ENCODE measurements around the gene CFAP221. TPM values are rescaled to one million over a fixed set of nuclear protein-coding genes. Genes with fewer than 3 reads are reported as not detected.

The CFAP221 gene
- polyA plus RNA-seq, 2 of the 4 experiments (the other 2 are of a cell fraction): 0.17 to 0.30 TPM

GRCh38 chr2:119527999-119528398 is 16.2 kb upstream of the CFAP221 start:
- no peak for DNase-seq (ENCODE audit: low read depth in 1 of 2, low spot score in 1 of 2)
- CTCF ChIA-PET: interaction anchor here (0.6 kb wide), 1 partner anchor 20 kb away, joined by 4 read pairs; no protein-coding TSS in a partner anchor
- FAIRE-seq: no peak
- no peaks in the 10 kb centered on the region for H3K9me3 ChIP-seq
- H3K27ac ChIP-seq: no peak overlapping the region
- H3K4me1 ChIP-seq: no peaks in the 10 kb centered on the region
- no peak overlapping the region for H3K4me3 ChIP-seq
- WGBS (ENCODE audit: missing lambda C conversion rate): 79% methylated on average over 2 of the region's 2 CpGs
- H3K4me2 ChIP-seq: no peak overlapping the region
- no peak for ATAC-seq
- TF ChIP-seq CEBPB (IDR thresholded peaks at IDR 0.05): peak in 1 of 2 experiments; percentile 27; a peak in 1 of 4 replicates
- no peak for TF ChIP-seq RNF2 (IDR thresholded peaks at IDR 0.05; ENCODE audit: borderline replicate concordance, low read depth)
- POLR2A ChIA-PET: no interaction called here

DNA sequence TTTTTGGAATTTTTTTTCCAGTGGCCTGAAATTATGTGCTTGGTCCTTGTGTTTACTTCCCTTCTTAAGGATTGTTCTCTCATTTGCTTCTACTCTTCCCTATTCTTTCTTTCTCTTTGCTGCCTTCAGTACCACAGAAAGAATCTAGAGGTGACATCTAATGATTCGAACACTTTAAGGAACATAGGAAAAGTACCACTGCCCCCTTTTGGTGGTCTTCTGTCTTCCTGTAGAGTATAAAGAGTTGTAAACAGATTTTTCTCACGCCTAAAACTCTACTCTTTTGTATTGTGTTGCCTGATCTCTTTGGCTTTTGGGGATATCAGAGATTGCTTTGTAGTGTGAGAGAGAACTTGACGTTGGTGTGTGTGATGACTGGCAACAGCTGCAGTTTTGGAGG is 13.0 kb upstream of the CFAP221 start:
- 23% methylated on average over 3 of the region's 3 CpGs for WGBS (ENCODE audit: missing lambda C conversion rate)
- CTCF ChIA-PET: interaction anchor here (0.8 to 2.7 kb wide), 2 partner anchors 9 to 11 kb away, joined by 3 to 11 read pairs; no protein-coding TSS in a partner anchor
- Histone ChIP-seq H3K4me2 (no peak overlapping the region), H3K4me3 (no peak overlapping the region), H3K27ac (no peak overlapping the region), H3K9me3 (no peaks in the 10 kb centered on the region), H3K4me1 (no peaks in the 10 kb centered on the region)
- peak; percentile 31; the same call in 1 of the 3 replicates for TF ChIP-seq SMC3 (IDR thresholded peaks at IDR 0.05)
- TF ChIP-seq MAFK (IDR thresholded peaks at IDR 0.05; ENCODE audit: partially characterized antibody): no peak
- TF ChIP-seq NR3C1 (IDR thresholded peaks at IDR 0.05): no peak
- TF ChIP-seq POLR2AphosphoS2 (conservative IDR thresholded peaks at IDR 0.05; ENCODE audit: low read length): no peak
- TF ChIP-seq CTCF (IDR thresholded peaks at IDR 0.05): peak; percentile 26; the same call in 2 of the 3 replicates
- peak; percentile 36 to 47; a peak in 3 of 5 replicates for TF ChIP-seq RAD21 (conservative IDR thresholded peaks at IDR 0.05 in 1 of 2, IDR thresholded peaks at IDR 0.05 in 1 of 2)
- POLR2A ChIA-PET: no interaction called here
- DNase-seq (ENCODE audit: low read depth in 1 of 2, low spot score in 1 of 2): peak in 1 of 2 experiments; percentile 46
- ATAC-seq: peak; percentile 66 to 76
- no peak for FAIRE-seq

DNA sequence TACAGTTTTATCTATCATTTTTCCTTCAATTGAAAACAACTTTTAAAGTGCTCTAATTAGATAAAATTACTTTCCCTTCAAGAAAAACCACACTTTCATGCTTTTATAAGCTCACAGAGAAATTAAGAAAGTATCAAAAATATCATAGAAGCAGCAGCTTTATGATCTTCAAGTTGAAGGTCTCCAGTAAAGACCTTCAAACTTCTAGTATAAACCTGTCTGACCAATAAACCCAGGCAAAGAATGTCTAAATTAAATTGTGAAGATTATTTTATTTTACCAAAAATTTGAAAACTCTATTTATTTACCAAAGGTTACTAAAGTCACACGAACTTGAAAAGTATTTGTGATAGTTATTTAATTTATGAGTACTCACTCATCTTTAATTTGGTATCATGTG is 10.7 kb upstream of the CFAP221 start:
- WGBS (ENCODE audit: missing lambda C conversion rate): 19% methylated on average over 1 of the region's 1 CpG
- no peak for FAIRE-seq
- no peak for ATAC-seq
- DNase-seq (ENCODE audit: low read depth in 1 of 2, low spot score in 1 of 2): no peak
- no peak for TF ChIP-seq POLR2A (IDR thresholded peaks at IDR 0.05; ENCODE audit: low read length)
- TF ChIP-seq EP300 (IDR thresholded peaks at IDR 0.05): no peak
- TF ChIP-seq, protein P1, sequence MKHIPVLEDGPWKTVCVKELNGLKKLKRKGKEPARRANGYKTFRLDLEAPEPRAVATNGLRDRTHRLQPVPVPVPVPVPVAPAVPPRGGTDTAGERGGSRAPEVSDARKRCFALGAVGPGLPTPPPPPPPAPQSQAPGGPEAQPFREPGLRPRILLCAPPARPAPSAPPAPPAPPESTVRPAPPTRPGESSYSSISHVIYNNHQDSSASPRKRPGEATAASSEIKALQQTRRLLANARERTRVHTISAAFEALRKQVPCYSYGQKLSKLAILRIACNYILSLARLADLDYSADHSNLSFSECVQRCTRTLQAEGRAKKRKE (CRISPR knock-in tag; IDR thresholded peaks at IDR 0.05; ENCODE audit: low read depth): no peak
- TF ChIP-seq RNF2 (IDR thresholded peaks at IDR 0.05; ENCODE audit: borderline replicate concordance, low read depth): no peak
- no peak for TF ChIP-seq MAZ (IDR thresholded peaks at IDR 0.05; ENCODE audit: borderline replicate concordance, low read depth, low read length)
- no peak for TF ChIP-seq PHF8 (IDR thresholded peaks at IDR 0.05; ENCODE audit: borderline replicate concordance, low read depth)
- TF ChIP-seq ESRRA (IDR thresholded peaks at IDR 0.05; ENCODE audit: borderline replicate concordance, low read length): no peak
- TF ChIP-seq, protein P2, sequence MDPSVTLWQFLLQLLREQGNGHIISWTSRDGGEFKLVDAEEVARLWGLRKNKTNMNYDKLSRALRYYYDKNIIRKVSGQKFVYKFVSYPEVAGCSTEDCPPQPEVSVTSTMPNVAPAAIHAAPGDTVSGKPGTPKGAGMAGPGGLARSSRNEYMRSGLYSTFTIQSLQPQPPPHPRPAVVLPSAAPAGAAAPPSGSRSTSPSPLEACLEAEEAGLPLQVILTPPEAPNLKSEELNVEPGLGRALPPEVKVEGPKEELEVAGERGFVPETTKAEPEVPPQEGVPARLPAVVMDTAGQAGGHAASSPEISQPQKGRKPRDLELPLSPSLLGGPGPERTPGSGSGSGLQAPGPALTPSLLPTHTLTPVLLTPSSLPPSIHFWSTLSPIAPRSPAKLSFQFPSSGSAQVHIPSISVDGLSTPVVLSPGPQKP (IDR thresholded peaks at IDR 0.05; ENCODE audit: low read depth, low read length): no peak
- TF ChIP-seq GATA3 (IDR thresholded peaks at IDR 0.05; ENCODE audit: borderline replicate concordance): no peak
- Histone ChIP-seq H3K4me2 (no peak overlapping the region), H3K27ac (no peak overlapping the region), H3K4me1 (no peaks in the 10 kb centered on the region), H3K4me3 (no peak overlapping the region), H3K9me3 (no peaks in the 10 kb centered on the region)
- ChIA-PET POLR2A (no interaction called here), CTCF (no interaction called here)

GRCh38 chr2:119536211-119536610 is 8.0 kb upstream of the CFAP221 start:
- Histone ChIP-seq H3K9me3 (no peaks in the 10 kb centered on the region), H3K27ac (no peak overlapping the region), H3K4me2 (no peak overlapping the region), H3K4me3 (no peak overlapping the region), H3K4me1 (no peaks in the 10 kb centered on the region)
- ChIA-PET CTCF (no interaction called here), POLR2A (no interaction called here)
- no peak for FAIRE-seq
- no peak for ATAC-seq
- WGBS (ENCODE audit: missing lambda C conversion rate): 40% methylated on average over 6 of the region's 6 CpGs
- no peak for DNase-seq (ENCODE audit: low read depth in 1 of 2, low spot score in 1 of 2)
- TF ChIP-seq BHLHE40 (IDR thresholded peaks at IDR 0.05; ENCODE audit: low read depth, low read length) (no peak), ZSCAN20 (CRISPR knock-in tag; IDR thresholded peaks at IDR 0.05) (no peak), JUN (IDR thresholded peaks at IDR 0.05) (no peak), NPAS2 (CRISPR knock-in tag; IDR thresholded peaks at IDR 0.05; ENCODE audit: borderline replicate concordance) (no peak), POLR2A (IDR thresholded peaks at IDR 0.05; ENCODE audit: low read length) (no peak), HOXA7 (CRISPR knock-in tag; IDR thresholded peaks at IDR 0.05) (no peak), CHD2 (IDR thresholded peaks at IDR 0.05; ENCODE audit: low read length, partially characterized antibody) (no peak), HMGXB4 (CRISPR knock-in tag; IDR thresholded peaks at IDR 0.05; ENCODE audit: borderline replicate concordance) (no peak), TP53 (CRISPR knock-in tag; IDR thresholded peaks at IDR 0.05) (no peak), ESRRA (IDR thresholded peaks at IDR 0.05; ENCODE audit: borderline replicate concordance, low read length) (no peak), USF2 (IDR thresholded peaks at IDR 0.05) (no peak)

Data from A549 (cell line).